NCI-H2107 treated with DMSO at 0.1 percent for 48 hours (cell line): Measurements from ENCODE around the gene HMGXB3.

Experiments used
- DNase-seq: peaks from one replicate; lab custom pipeline; 2025; ENCODE audit not compliant: unreplicated experiment; lab: John Stamatoyannopoulos, UW

The HMGXB3 gene

DNA sequence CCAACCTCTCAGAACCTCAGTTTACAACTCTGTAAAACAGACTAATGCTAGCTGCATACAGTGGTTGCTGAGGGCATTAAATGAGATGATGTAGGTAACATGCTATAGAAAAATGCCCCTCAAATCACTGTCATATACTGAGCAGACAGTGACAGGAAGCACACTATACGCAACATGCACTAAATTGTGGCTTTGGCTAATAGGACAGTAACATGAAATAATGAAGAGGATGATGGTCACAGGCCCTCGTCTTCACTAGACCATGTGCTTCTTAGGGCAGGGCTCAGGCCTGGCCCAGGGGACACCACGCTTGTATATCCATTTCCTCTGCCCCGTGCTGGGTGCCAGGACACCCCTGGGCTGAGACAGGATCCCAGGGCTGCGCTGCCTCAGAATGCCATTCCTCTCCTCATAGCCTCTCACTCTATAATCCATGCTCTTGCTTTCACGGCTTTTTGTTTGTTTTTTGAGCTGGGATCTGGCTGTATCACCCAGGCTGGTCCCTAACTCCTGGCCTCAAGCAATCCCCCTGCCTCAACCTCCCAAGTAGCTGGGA lies 66.9 kb downstream of the HMGXB3 start:
- no peak for DNase-seq

DNA sequence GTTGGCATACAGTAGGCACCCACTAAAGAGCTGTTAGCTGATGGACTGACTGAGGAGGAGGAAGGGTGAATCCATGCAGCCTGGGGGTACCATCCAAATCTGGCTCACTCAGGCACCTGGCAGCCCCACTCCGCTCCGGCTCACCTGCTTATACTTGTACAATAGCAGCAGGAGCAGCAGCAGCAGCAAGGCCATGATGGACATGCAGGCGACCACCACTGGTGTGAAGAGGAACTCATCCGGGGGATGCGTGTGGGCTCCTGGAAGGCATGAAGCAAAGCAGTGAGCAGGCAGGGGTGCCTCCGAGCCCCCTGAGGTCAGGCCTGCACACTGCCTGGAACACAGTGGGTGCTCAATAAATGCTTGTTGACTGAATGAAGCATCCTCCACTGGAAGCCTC lies 67.5 kb downstream of the HMGXB3 start:
- DNase-seq = no peak

DNA sequence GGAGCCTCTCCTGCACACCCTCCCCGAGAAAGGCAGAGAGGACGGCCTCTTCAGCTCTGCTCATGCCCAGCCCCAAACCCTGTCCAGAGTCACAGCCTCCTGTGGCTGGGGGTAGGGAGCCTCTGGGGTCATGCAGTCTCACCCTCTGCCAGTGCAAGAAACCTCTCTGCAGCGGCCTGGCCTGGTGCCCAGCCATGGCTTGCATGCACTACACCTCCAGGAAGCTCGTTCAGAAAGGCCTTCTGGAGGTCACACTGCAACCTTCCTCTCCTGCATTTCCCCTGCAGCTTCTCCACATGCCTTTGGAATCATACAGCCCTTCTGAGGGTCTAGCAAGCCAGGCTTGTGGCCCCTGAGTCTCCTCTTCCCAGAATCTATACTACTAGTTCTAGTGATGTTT lies 67.9 kb downstream of the HMGXB3 start:
- DNase-seq = no peak

DNA sequence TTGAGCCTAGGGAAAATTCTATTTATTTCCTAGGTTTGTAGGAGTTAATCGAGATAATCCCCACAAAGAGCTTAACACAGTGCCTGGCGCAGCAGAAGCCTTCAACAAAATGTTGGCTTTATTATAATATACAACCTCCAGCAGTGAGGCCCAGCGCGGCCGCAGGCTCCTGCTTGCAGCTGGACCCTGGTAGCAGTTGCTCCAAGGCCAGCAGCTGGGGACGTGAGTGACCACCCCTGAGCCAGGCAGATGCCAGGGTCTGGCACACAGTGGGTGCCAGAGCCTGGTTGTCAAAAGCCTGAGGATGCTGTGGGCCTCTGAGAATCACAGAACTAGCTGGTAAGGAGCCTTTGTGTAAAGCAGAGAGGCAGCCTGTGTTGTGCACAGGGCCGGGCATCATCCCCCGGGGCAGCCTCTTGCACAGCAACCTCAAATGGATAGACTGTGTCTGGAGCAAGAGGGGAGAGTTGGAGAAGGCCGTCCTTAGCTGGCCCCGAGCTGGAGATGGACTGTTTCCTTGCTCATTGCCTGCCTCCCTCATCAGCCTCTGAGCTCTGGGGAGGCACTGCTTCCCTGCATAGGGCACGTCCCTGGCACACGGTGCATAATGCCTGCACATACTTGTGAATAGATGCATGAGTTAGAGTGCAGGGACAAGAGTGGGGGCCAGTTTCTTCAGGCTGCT lies 68.6 kb downstream of the HMGXB3 start:
- DNase-seq = no peak

DNA sequence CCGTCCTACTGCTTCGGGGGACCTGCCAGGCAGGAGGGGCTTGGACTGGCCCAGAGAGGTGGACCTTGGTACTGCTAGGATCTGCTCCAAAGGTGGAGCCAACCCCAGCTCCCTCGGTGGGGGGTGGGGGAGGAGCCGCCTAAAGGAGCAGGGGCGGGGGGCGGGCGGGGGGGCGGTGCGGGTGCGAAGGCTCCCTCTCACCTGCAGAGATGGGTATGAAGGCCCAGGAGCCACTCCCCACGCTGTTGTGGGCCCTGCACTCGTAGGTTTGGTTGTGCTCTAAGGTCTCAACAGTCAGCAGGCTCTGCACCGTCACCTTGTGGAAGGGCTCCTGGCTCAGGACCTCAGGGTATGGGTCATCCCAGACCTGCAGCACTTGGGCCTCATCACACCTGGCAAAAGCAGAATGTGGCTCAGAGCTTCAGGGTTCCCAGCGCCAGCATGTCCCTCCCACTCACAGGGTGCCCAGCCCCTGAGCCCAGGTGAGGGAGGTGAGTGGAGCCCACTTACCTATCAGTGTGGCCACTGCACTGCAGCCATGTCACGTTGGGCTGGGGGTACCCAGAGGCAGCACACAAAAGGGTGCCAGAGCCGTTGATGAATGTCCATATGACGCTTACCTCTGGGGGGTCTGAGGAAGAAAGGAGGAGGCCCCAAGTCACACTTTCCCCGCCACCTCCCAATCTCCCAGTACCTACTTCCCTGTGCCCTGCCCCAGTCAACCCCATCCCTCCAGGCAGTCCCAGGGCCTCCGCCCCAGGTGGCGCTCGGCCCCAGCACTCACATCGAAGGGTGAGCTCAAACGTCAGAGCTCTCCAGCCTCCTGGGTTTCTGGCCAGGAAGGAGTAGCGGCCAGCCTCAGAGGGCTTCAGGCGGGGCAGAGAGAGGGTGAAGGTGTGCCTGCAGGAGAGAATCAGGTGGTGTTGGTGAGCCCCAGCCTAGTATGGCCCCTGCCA lies 69.4 kb downstream of the HMGXB3 start:
- DNase-seq = no peak

DNA sequence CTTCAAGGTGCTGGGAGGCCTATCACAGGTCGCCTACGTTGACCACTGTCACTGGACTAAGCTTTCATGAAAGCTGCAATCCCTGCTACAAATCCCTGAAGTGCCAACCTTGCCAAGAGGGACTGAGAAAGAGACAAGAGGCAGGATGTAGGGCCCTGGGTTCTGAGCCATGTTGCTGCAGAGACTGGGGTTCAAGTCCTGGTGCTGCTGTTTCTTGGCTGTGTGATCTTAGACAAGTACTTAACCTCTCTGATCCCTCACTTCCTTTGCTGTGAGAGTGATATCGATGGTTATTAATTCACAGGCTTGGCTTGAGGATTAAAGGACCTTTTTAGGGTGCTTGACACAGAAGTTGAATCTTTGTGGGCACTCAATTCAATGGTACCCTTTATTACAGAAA lies 70.3 kb downstream of the HMGXB3 start:
- DNase-seq = no peak

DNA sequence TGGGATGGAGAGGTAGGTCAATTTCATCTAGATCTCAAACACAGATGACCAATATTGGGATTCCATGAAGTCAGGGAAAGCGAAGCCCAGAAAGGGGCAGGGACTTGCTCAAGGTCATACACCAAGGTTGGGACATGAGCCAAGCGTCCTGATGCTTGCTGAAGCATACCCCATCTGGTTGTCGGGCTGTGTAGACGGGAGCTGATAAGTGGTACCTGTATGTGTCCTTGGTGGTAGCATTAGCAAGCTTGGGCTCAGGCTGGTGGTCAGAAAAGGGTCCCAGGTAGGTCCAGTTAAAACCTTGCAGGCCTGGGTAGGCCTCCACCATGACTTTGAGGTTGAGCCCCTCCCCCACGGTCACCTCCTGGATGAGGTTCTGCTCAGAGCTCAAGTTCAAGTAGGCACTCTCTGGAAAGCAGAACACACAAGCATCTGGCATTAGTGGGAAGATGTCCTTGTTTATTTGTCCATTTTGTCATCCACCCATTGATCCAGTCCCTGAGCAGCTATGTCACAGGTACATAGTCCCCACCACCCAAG lies 72.6 kb downstream of the HMGXB3 start:
- no peak for DNase-seq

DNA sequence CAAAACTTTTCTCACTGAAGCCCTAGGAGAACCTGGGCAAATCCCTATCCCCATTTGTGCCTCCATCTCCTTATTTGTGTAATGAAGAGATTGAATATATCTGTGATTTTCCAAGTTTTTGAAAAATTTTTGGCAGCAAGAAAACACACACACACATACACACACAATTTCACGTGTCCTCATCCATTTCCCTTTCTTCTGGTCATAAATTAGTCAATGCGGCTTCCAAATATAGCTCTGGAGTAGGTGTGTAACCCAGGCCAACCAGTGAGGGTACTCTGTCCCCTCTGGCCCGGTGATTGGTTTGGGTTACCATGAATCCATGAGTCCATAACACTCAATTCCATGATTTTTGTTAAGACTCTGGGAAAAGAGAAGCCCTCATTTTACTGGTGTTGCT lies 73.1 kb downstream of the HMGXB3 start:
- DNase-seq = no peak

DNA sequence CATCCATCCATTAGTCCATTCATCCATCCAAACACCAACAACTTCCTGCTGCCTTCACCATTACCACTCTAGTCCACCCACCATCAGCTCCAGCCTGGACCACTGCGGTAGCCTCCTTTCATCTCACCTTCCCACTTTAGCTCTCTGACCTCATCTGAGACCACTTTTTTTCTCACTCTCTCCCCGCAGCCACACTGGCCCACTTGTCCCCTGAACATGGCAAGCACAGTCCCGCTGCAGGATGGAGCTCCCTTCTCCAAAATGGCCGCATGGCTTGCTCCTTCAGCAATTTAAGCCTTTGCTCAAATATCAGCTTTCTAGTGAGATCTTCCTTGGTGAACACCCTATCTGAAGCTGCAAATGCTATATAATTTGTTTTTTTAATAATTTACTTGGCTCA lies 74.7 kb downstream of the HMGXB3 start:
- DNase-seq = no peak

DNA sequence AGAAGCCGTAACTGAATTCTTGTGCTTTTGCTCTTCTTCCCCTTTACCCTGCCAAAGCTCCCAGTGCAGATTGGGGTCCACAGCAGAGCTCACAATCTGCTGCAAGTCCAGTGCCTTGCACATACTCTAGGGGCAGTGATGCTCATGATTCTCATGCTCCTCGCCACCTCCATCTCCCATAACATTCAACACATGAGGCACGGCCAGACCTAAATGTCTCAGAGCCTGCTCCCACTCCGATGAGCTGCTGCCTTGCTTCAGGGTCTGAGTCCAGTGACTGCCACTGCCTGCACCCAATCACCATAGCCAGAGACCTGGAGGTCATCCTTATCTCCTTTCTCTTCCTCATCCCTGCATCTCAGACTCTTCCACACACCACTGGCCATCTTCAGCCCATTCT lies 75.3 kb downstream of the HMGXB3 start:
- no peak for DNase-seq

DNA sequence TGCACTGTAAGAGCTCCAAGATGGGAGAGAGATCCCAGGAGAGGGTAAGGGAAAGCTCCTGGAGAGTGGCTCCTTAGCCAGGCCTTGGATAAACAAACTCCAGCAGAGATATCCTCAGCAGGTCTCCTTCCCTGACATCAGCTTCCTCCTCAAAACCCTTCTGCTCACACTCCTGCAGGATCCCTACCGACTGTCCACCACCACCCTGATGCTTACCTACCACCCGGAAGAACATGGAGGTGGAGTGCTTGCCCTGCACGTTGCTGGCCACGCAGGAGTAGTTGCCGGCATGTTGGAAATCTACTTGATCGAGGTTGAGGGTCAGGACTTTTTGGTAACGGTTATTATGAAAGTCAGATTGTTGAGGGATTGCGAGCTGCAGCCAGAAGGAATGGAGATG lies 76.5 kb downstream of the HMGXB3 start:
- no peak for DNase-seq

DNA sequence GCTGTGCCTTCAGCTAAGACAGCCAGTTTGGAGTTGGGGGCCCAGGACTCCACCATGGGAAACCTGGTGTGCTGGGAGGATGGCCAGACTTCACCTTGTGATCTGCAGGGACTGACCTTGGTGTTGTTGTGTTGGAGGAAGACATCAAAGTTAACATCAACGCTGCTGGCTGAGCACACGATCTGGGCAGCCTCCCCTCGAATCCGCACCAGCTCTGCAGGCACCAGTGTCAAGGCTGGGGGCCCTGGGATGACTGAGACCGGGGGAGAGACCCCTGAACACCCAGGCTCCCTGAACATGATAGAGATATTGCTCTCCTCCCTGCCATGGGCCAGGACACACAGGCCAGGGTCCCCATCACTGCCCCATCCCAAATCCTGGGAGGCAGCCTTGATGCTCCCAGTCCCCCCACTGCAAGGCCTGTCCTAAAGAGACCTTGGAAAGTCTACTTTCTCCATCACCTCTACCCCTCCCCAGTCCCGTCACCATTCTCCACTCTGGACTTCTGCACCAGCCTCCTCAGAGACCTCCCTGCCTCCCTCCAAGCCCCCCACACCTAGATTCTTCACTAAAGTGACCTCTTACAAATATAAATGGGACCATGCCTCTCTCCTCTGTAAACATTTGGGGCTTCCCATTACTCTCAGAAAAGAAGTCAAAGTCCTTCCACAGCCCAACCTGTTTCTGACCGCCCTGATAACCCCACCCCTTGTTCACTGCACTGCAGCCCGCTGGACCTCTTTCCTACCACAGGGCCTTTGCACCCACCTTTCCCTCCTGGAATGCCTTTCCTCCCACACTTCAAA lies 77.7 kb downstream of the HMGXB3 start:
- no peak for DNase-seq

DNA sequence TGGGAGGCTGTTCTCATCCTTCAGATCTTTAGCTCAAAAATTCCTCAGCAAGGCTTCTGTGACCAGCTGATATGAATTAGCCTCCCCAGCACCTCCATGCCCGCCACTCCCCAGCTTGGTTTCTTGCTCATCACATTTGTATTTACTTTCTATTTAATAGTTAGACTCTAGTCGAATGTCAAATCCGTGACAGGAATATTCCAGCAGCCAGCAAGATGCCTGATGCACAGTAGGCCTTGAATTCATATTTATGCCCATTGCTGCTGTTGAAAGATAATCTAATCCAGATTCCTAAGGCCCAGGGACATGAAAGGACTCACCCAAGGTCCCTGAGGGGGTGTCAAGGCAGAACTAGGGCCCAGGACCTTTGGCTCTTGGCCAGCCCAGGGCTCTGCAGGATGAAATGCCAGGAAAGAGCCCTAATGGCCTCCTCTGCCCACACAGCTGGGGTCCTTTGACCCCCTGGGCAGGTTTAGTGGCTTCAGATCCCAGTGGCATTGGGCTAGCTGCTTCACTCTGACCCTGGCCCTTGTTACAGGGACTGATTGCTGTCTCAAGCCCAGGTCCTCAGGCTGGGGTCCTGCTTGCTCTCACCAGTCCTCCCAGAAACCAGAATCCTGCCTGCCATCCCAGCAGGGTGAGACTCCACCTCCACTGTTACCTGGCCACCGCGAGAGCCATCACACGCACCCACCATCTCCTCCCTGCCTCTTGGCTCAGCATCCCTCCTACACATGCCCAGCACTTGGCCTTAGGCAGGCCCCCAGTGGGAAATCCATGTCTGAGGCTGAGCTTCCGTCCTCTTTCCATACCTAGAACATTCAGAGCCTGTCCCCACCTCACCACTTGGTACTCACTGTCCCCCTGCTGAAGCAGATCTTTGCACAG lies 78.5 kb downstream of the HMGXB3 start:
- no peak for DNase-seq

DNA sequence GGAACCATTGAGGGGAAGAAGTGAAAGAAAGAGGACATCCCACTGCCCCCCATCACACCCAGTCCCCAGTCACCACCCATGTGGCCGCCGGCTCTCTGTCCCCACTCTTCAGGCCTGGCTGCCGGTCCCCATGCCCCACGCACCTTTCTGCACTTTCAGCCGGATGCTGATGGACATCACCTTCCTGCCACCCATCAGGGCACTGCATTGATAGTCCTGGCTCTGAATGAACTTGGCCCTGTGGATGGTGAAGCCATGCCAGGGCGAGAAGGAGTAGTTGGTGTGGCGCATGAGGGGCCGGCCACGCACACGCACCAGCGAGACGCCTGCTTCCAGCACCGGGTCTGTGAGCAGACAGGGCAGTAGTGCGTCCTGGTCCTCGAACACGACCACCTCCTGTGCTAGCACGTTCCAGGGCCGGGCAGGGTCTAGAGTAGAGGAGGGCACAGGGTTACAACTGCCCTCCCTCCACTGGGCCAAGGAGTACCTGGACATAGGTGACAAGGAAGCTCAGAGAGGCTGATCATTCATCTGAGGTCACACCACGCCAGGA lies 79.4 kb downstream of the HMGXB3 start:
- no peak for DNase-seq

DNA sequence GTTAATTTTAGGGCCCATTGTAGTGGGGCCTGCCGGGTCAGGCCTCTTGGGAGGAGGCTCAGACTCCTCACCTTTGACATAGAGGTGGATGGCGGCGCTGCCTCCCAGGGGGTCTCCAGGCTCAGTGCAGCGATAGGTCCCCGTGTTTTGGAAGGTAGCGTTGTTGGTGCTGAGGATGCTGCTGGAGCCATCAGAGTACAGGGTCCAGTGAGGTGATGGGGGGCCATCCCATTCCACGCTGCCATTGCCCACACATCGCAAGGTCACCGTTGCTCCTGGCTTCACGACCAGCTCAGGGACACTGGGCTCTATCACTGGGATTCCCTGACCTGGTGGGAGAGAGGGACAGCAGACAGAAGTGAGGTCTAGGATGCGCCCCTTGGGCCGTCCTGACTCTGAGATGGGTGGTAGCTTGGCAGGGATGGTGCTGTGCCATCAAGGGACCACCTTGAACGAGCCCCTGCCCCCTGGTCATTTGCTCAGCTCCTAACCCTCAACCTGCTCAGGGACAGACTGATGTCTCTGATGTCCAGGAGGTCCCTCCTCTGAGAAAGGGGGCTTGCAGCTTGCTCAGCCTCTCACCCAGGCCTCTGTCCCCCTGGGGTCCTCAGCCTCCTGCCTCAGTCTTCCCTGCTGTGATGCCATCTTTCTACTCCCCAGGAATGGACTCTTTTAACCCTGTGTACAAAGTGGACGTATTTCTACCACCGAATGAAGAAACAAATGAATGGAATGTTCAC lies 80.3 kb downstream of the HMGXB3 start:
- no peak for DNase-seq

DNA sequence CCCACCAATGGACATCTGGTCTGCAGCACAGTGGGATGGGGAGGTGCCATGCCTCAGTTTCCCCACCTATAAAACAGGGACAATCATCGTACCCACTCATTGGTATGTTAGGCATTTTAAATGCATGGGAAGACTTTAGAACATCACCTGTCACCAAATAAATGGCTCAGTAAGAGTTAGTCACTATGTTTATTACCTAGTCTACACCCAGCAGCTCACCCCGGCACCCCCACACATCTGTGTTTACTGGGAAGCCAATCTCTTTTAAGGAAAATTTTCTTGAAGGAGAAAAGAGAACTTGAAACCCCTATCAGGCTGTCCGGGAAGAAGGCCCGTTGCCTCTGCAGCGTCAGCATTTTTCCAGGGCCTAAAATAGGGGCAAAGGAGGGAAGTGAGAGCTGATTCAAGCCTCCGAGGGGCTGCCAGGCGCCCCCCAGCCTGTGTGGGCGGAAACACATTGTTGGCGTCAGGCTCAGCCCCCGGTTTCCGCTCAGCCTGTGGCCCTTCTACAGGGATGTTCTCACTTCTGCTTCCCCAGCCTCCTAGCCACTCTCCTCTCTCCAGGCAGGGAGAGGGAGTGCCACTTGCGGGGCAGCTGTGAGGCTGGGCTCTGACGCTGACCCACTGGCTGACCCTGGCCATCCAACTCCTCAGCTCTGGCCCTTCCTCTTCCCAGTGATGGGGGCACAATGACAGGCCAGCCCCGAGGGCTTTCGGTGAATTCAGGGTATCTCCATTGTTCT lies 81.2 kb downstream of the HMGXB3 start:
- DNase-seq = no peak

DNA sequence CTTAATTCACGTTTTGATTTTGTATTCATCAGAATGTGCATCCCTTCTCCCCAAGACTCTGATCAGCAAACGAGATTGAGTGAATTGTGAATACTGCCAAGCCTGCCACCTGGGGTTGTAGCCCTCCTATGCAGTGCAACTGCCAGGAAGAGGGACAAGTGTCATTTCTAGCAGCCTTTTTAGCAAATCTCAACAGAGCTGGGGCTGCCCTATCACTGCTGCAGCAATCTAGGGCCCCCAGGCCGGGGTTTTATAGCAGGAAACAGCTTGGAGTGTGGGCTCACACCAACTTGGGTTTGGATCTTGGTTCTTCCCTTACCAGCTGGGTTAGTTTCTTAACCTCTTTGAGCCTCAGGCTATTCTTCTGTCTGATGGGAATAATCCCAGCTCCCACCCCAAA lies 81.8 kb downstream of the HMGXB3 start:
- no peak for DNase-seq

DNA sequence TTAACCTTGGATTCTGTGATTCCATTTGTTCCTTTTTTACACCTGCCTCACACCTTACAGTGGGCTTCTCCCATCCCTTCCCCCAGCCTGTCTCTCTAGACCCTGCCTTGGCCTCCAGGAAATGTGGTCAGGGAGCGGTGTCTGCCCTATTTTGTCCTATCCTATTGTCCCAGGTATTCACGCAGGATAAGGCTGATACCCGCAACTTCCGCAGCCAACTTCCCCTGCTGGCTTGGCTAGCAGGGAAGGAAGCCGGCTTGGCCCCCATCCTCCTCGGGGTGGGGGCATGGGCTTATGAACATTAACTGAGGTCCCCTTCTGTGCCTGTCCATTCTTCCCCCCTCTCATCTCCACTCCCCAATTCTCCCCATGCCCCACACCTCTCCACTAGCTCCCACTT lies 82.3 kb downstream of the HMGXB3 start:
- no peak for DNase-seq
